SHP77 (cell line): ENCODE measurements around the gene URB2.
"Not testable (repeated sequence)": the region's sequence is repeated elsewhere in the genome, so short reads cannot be mapped to it uniquely, and the experiment has no call there.

Experiments used
- DNase-seq, 2 experiments: peaks; one replicate each; lab custom pipeline; 2025; lab: John Stamatoyannopoulos, UW

URB2 gene

DNA sequence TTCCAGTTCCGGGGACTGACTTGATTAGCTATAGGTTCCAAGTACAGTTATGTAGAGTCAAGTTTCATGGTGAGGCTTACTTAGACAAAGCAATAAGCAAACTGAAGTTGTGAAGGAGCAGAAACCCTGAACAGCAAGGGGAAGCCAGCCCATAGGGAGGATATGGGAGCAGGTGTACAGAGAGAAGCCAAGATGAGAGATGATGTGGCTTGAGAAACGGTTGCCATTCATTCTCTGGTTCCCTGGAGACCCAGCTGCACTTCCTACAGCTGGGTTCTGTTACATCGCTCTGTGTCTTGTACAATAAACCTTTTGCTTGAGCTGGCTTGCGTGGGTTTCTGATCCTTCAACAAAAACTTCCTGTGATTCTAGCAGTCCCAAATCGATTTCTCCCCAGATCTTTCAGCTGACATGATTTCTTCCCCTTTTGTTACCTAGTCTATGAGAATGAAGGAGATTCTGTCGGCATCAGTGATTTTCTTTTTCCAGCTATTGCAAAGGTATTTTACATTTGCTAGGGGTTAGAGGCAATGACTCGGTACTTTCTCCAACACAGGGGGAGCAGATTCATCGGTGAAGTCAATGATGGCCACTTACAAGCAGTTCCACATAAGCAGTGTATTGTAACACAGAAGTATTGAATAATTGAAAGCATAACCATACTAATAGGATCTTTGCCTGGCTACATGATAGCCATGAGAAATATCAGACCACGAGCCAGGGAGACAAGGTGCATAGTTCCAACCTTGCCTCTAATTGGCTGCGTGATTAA lies 67.3 kb downstream of the URB2 start:
- no peak for DNase-seq

DNA sequence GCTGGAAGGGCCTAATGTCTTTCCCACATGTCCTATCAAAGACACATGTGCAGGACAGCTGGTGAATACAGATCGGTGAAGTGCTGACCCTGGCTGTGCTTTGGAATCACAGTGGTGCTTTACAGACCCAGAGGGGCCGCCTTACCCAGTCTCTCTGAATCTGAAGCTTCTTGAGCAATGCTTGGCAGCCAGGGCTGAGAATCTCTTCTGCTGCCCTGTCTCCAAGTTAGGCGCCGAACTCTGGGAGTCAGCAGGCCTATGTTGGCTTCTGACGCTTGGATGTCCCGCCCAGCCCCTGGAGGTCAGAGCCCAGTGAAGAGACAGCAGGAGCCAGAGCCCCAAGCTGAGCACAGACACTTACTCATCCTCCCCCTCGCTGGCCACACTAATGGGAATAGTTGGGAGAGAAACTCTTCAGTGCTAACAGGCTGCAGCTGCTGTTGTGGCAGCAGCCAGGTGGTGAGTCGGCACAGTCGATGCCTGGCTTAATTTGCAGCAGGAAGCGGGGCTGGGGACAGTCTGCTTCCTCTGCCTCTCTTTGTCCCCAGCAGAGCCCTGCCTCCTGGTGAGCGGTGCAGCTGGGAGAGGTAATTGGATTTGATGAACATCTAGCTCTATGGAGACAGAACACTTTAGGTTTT lies 68.1 kb downstream of the URB2 start:
- DNase-seq = peak; percentile 95

DNA sequence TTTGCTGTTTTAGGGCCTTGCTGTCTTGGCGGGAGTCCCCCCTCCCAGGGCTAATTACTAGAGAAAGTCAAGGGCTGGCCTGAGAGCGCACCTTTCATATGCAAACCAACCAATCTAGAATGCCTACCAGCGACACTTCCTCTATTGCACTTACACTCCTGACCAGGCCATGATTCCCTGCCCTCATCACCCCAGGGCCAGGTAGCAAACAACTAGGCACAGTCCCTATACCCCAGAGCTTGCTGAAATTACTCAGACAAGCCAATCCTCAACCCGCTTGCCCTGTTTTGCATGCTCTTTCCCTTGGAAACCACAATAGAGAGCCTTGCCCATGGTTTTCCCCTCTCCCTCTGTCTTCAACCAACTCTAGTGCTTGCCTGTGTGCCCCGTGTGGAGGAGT lies 70.3 kb downstream of the URB2 start:
- DNase-seq = no peak

DNA sequence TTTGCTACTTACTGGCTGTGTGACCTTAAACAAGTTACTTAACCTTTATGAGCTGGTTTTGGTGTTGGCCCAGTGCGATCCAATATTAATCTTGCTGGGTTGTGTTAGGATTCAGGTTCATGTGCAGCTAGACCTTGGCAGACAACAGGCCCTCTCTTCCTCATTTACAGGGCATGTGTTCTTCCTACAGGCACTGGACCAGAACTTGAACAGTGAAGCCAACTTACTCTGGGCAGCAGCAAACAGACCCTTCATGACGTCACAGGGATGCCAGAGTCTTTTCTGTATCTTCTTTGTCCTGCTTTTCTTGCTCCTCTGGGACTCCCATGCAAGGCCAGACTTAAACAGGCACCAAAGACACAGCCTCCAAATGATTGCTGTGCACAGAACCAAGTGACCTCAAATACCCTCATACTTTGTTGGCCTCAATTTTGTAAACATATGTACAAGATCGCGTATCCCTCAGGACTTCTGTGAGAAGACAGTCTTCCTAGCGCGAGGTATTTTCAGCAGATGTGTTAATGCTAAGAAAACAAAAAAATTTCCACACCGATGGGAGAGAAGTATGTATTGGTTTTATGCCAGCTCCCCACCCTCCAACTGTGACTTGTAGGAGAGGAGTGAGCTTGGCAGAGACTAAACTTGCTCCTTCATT lies 73.7 kb downstream of the URB2 start:
- no peak for DNase-seq

DNA sequence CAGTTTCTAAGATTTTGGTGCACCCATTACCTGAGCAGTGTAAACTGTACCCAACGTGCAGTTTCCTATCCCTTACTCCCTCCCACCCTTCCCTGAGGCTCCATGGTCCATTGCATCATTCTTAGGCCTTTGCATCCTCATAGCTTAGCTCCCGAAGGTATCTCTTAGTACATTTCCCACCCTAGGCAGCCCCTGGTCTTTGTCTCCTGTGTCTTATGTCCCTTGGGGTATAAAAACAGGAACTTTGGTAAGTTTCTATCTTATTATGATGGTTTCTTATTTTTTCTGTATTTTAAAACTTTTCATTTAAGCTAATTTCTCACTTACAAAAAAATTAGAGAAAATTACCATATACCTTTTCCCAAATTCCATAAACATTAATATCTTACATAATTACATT lies 78.1 kb downstream of the URB2 start:
- DNase-seq = no peak

DNA sequence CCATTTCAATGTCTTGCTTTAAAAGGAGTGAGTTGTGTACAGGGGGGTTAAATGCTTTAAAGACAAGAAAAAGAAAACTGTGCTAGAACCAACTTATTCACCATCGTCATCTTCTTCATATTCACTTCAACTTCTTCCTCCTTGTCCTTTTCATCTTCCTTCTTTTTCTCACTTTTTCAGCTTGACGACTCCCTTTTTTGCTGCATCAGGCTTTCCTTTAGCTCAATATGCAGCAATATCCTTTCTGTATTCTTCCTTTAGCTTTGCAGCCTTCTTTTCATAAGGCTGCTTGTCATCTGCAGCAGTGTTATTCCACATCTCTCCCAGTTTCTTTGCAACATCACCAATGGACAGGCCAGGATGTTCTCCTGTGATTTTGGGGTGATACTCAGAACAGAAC lies 79.1 kb downstream of the URB2 start:
- not testable (repeated sequence) for DNase-seq

DNA sequence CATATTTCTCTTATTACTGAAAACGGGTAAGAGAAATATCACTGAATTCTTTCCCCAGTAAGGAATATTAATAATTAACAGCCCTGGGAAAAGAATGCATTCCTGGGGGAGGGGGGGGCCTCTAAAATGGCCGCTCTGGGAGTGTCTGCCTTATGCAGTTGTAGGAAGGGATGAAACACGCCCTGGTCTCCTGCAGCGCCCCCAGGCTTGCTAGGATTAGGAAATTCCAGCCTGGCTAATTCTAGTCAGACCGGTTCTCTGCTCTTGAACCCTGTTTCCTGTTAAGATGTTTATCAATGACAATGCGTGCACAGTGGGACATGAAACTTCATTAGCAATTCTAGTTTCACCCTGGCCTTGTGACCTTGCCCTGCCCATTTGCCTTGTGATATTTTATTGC lies 81.1 kb downstream of the URB2 start:
- not testable (repeated sequence) for DNase-seq

DNA sequence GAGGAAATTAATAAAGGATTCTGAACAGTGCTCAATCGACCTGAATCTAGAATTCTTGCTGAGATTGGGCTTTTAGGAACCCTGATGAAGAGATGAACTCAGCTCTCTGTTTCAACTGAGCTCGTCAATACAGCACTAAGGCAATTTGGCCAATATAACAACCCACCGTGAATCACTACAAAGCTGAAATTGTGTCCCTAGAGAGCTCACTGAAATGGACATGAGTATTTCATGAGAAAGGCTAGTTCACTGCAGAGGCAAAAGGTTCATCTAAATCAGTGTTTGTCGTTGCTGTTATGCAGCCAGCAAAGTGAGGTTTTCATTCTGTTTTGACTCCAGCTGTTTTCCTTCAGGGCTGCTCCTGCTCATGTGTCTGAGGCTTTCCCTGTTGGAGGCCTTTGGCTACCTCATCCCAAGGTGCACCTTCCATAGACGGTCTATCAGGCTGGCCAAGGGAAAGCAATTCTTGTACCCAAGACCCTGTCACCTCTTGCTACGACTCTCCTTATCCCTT lies 83.5 kb downstream of the URB2 start:
- DNase-seq = no peak
